HepG2 (cell line): ENCODE measurements around the gene RCE1. TPM values are rescaled to one million over a fixed set of nuclear protein-coding genes. Genes with fewer than 3 reads are reported as not detected.

ENCODE experiments used
- ARID4A ChIP-seq: sonication (generic); formaldehyde crosslinking; IDR thresholded peaks from 2 replicates; pipeline ENCODE4 v1.5.0; 2020; ENCODE audit warnings: mild to moderate bottlenecking, missing genetic modification reagents, borderline replicate concordance
- BCL6 ChIP-seq: IDR thresholded peaks from 2 replicates; pipeline ENCODE4 v1.6.1; 2016; ENCODE audit warnings: missing genetic modification reagents, missing compliant biosample characterization
- CC2D1A ChIP-seq: sonication (generic); formaldehyde crosslinking; IDR thresholded peaks from 2 replicates; pipeline ENCODE4 v1.8.1; 2023; ENCODE audit warnings: mild to moderate bottlenecking, missing genetic modification reagents
- CREB1 ChIP-seq, 2 experiments: fragments of 450-650 bp in 1 of 2; IDR thresholded peaks; 2 replicates each; pipeline ENCODE4 v1.6.1; 2016 to 2017; ENCODE audit warnings: control low read depth in 1 of 2, mild to moderate bottlenecking in 1 of 2, missing compliant biosample characterization in 1 of 2, missing genetic modification characterization in 1 of 2
- DPF2 ChIP-seq: sonication (generic); formaldehyde crosslinking; IDR thresholded peaks from 2 replicates; pipeline ENCODE4 v1.4.0; 2020; ENCODE audit warnings: mild to moderate bottlenecking, low read depth, missing genetic modification reagents, borderline replicate concordance
- MEF2D ChIP-seq: sonication (generic); formaldehyde crosslinking; IDR thresholded peaks from 2 replicates; pipeline ENCODE4 v1.5.1; 2020; ENCODE audit warnings: mild to moderate bottlenecking, missing genetic modification reagents
- MEIS2 ChIP-seq: sonication (generic); formaldehyde crosslinking; IDR thresholded peaks from 2 replicates; pipeline ENCODE4 v1.9.0; 2021; ENCODE audit warnings: mild to moderate bottlenecking, missing genetic modification reagents
- MXD4 ChIP-seq: IDR thresholded peaks from 2 replicates; pipeline ENCODE4 v1.6.1; 2016; ENCODE audit warnings: mild to moderate bottlenecking, missing biosample characterization, missing genetic modification reagents
- RERE ChIP-seq: IDR thresholded peaks from 2 replicates; pipeline ENCODE4 v1.6.1; 2016; ENCODE audit warnings: low read depth, missing genetic modification reagents, missing compliant biosample characterization
- SNAPC5 ChIP-seq: sonication (generic); formaldehyde crosslinking; IDR thresholded peaks from 2 replicates; pipeline ENCODE4 v1.8.1; 2023; ENCODE audit warnings: mild to moderate bottlenecking, missing genetic modification reagents, borderline replicate concordance
- STAG1 ChIP-seq: sonication (generic); formaldehyde crosslinking; IDR thresholded peaks from 2 replicates; pipeline ENCODE4 v1.4.0; 2020; ENCODE audit warnings: missing genetic modification reagents
- STAT6 ChIP-seq: sonication (generic); formaldehyde crosslinking; IDR thresholded peaks from 2 replicates; pipeline ENCODE4 v1.4.0; 2020; ENCODE audit warnings: missing genetic modification reagents, mild to moderate bottlenecking, borderline replicate concordance
- TRIM22 ChIP-seq: fragments of 450-650 bp; IDR thresholded peaks from 2 replicates; pipeline ENCODE4 v1.6.1; 2017
- ZMYM2 ChIP-seq: sonication (generic); formaldehyde crosslinking; IDR thresholded peaks from 2 replicates; pipeline ENCODE4 v1.8.0; 2022; ENCODE audit warnings: mild to moderate bottlenecking, missing genetic modification reagents
- ZNF136 ChIP-seq: sonication (generic); formaldehyde crosslinking; IDR thresholded peaks from 2 replicates; pipeline ENCODE4 v1.8.1; 2022; ENCODE audit warnings: low read depth, mild to moderate bottlenecking, moderate library complexity, missing genetic modification reagents
- polyA plus RNA-seq, 8 experiments: library from polyadenylated mRNA; depleted of rRNA in 3 of 8; stranded (reverse) in 7 of 8; unstranded in 1 of 8; fragments of >200 nt; fragmentation: Illumina TruSeq in 4 of 8; extraction: Trizol in 4 of 8; gene quantifications; 2 replicates each; pipeline versions ENCODE4 v1.2.1 to v1.2.3, GENCODE V29; 2011 to 2016; ENCODE audit warnings: low read depth in 4 of 8, missing spikeins in 1 of 8, mixed read lengths in 1 of 8; ENCODE audit not compliant: insufficient read depth in 1 of 8
- total RNA-seq, 5 experiments: library from RNA; depleted of rRNA; stranded (reverse); fragments of >200 nt; fragmentation: Illumina TruSeq; extraction: Trizol; gene quantifications; 2 replicates each; pipeline ENCODE4 v1.2.3, GENCODE V29; 2016; ENCODE audit warnings: low read depth in 1 of 5

RCE1 gene
- total and polyA plus RNA-seq, 2 of the 13 experiments (the other 11 are each of a cell fraction or from before 2014, with no cell fraction given): 22.2 to 22.4 TPM

- TF ChIP-seq RERE (CRISPR knock-in tag): no peak
- no peak for TF ChIP-seq CREB1 (IDR thresholded peaks at IDR 0.05)
- TF ChIP-seq CREB1 (CRISPR knock-in tag; IDR thresholded peaks at IDR 0.05): no peak
- TF ChIP-seq CC2D1A (CRISPR knock-in tag): no peak
- TF ChIP-seq STAG1 (CRISPR knock-in tag): no peak
- no peak for TF ChIP-seq SNAPC5
- peak; percentile 86 for TF ChIP-seq BCL6
- no peak for TF ChIP-seq ZNF136 (CRISPR knock-in tag)
- no peak for TF ChIP-seq STAT6 (CRISPR knock-in tag)
- no peak for TF ChIP-seq DPF2
- TF ChIP-seq MEF2D (CRISPR knock-in tag): no peak
- TF ChIP-seq TRIM22: no peak
- TF ChIP-seq MEIS2 (CRISPR knock-in tag): no peak
- TF ChIP-seq ZMYM2: no peak
- TF ChIP-seq MXD4: no peak
- peak; percentile 14; the same call in 1 of the 2 replicates for TF ChIP-seq ARID4A (CRISPR knock-in tag)
These were observed 41.2 kb downstream of the RCE1 start (continued) for GRCh38 chr11:66884443-66884842.
